SK-N-SH treated with all-trans-retinoic acid at 6 μM for 48 hours (cell line): ENCODE measurements around the gene ZACN.
A peak's percentile ranks its signal among the peaks of the same experiment; 100 is the strongest.

Source experiments
- ATAC-seq: fragments of 200-7000 bp; cut with Tn5 transposase; 3 replicates; pipeline ENCODE4 v1.9.1; 2020; ENCODE audit warnings: mild to moderate bottlenecking, moderate library complexity
- ARNTL ChIP-seq: fragments of 450-650 bp; formaldehyde crosslinking; IDR thresholded peaks from 2 replicates; pipeline ENCODE4 v1.5.0; 2020; ENCODE audit warnings: low read depth, mild to moderate bottlenecking, moderate library complexity, borderline replicate concordance
- BACH2 ChIP-seq: fragments of 250-450 bp; sonication (Bioruptor Pico); IDR thresholded peaks from 2 replicates; pipeline ENCODE4 v1.9.0; 2021; ENCODE audit warnings: mild to moderate bottlenecking, borderline replicate concordance
- CSDC2 ChIP-seq: fragments of 250-450 bp; sonication (Bioruptor Pico); IDR thresholded peaks from 2 replicates; pipeline ENCODE4 v1.5.0; 2020; ENCODE audit warnings: mild to moderate bottlenecking, moderate library complexity
- CSRNP3 ChIP-seq: fragments of 250-450 bp; sonication (Bioruptor Pico); IDR thresholded peaks from 2 replicates; pipeline ENCODE4 v1.5.1; 2021; ENCODE audit warnings: mild to moderate bottlenecking, moderate library complexity
- ESRRG ChIP-seq: fragments of 250-450 bp; sonication (Bioruptor Pico); IDR thresholded peaks from 2 replicates; pipeline ENCODE4 v1.6.1; 2021; ENCODE audit warnings: mild to moderate bottlenecking
- GLIS3 ChIP-seq: fragments of 250-450 bp; sonication (Bioruptor Pico); IDR thresholded peaks from 2 replicates; pipeline ENCODE4 v1.5.0; 2020; ENCODE audit warnings: mild to moderate bottlenecking, moderate library complexity
- ISL1 ChIP-seq: fragments of 250-450 bp; sonication (Bioruptor Pico); IDR thresholded peaks from 2 replicates; pipeline ENCODE4 v2.1.2; 2022; ENCODE audit warnings: mild to moderate bottlenecking, moderate library complexity
- OSR1 ChIP-seq: fragments of 250-450 bp; sonication (Bioruptor Pico); IDR thresholded peaks from 2 replicates; pipeline ENCODE4 v1.8.0; 2022; ENCODE audit warnings: moderate library complexity, mild to moderate bottlenecking, inconsistent platforms
- PPARA ChIP-seq: fragments of 250-450 bp; sonication (Bioruptor Pico); IDR thresholded peaks from 2 replicates; pipeline ENCODE4 v1.5.0; 2020; ENCODE audit warnings: mild to moderate bottlenecking, borderline replicate concordance
- RARB ChIP-seq: fragments of 250-450 bp; sonication (Bioruptor Pico); IDR thresholded peaks from 2 replicates; pipeline ENCODE4 v1.8.0; 2021; ENCODE audit warnings: mild to moderate bottlenecking, moderate library complexity
- SNAI2 ChIP-seq: fragments of 250-450 bp; sonication (Bioruptor Pico); IDR thresholded peaks from 2 replicates; pipeline ENCODE4 v1.5.0; 2020; ENCODE audit warnings: mild to moderate bottlenecking, moderate library complexity
- TCF4 ChIP-seq: fragments of 250-450 bp; sonication (Bioruptor Pico); IDR thresholded peaks from 2 replicates; pipeline ENCODE4 v1.8.0; 2021; ENCODE audit warnings: mild to moderate bottlenecking, moderate library complexity, borderline replicate concordance
- TOX ChIP-seq: fragments of 250-450 bp; sonication (Bioruptor Pico); IDR thresholded peaks from 2 replicates; pipeline ENCODE4 v1.8.0; 2021; ENCODE audit warnings: mild to moderate bottlenecking, moderate library complexity, borderline replicate concordance
- ZC3H10 ChIP-seq: fragments of 250-450 bp; sonication (Bioruptor Pico); IDR thresholded peaks from 2 replicates; pipeline ENCODE4 v1.5.1; 2021; ENCODE audit warnings: mild to moderate bottlenecking, moderate library complexity
- ZFP3 ChIP-seq: fragments of 250-450 bp; sonication (Bioruptor Pico); IDR thresholded peaks from 2 replicates; pipeline ENCODE4 v1.5.0; 2020; ENCODE audit warnings: mild to moderate bottlenecking, moderate library complexity
- ZFP30 ChIP-seq: fragments of 450-650 bp; formaldehyde crosslinking; IDR thresholded peaks from 2 replicates; pipeline ENCODE4 v1.5.0; 2022; ENCODE audit warnings: mild to moderate bottlenecking, moderate library complexity
- ZNF565 ChIP-seq: fragments of 450-650 bp; formaldehyde crosslinking; conservative IDR thresholded peaks from 2 replicates; pipeline ENCODE4 v1.5.0; 2020; ENCODE audit warnings: low read depth, mild to moderate bottlenecking, moderate library complexity
- ZNF70 ChIP-seq: fragments of 450-650 bp; formaldehyde crosslinking; IDR thresholded peaks from 2 replicates; pipeline ENCODE4 v1.5.0; 2020; ENCODE audit warnings: mild to moderate bottlenecking, moderate library complexity
- ZNF8 ChIP-seq: fragments of 450-650 bp; formaldehyde crosslinking; IDR thresholded peaks from 2 replicates; pipeline ENCODE4 v1.5.0; 2020; ENCODE audit warnings: mild to moderate bottlenecking, moderate library complexity
- TF ChIP-seq, protein P1 (sequence below): fragments of 250-450 bp; sonication (Bioruptor Pico); IDR thresholded peaks from 2 replicates; pipeline ENCODE4 v1.8.0; 2021; ENCODE audit warnings: low read depth, mild to moderate bottlenecking, moderate library complexity, borderline replicate concordance
- TF ChIP-seq, protein P2 (sequence below): fragments of 250-450 bp; sonication (Bioruptor Pico); IDR thresholded peaks from 2 replicates; pipeline ENCODE4 v1.8.0; 2020; ENCODE audit warnings: mild to moderate bottlenecking, moderate library complexity, borderline replicate concordance
- TF ChIP-seq, protein P3 (sequence below): fragments of 250-450 bp; sonication (Bioruptor Pico); IDR thresholded peaks from 2 replicates; pipeline ENCODE4 v1.5.1; 2020; ENCODE audit warnings: low read depth, mild to moderate bottlenecking, moderate library complexity
- TF ChIP-seq, protein P4 (sequence below): fragments of 250-450 bp; sonication (Bioruptor Pico); IDR thresholded peaks from 2 replicates; pipeline ENCODE4 v1.5.0; 2020; ENCODE audit warnings: mild to moderate bottlenecking, moderate library complexity

The ZACN gene

DNA sequence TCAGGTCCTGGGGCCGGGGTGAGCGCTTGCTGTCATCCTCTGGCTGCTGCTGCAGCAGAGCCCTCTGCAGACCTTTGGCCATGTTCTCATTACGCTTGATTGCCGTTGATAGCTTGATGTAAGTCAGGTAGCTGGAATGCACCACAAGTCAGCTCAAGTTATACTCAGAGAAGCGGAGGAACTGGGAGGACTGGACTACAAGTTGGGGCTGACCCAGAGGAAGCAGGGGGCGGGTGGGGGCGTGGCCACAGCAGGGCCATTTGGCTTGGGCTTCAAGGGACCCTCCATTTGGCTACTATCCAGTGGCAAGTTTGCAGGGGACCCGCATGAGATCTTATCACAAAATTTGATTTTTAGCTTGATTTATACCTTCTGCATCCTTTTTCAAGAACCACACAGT lies 32.9 kb upstream of the ZACN start:
- TF ChIP-seq ZFP3 (no peak), BACH2 (no peak), TOX (CRISPR knock-in tag) (no peak), PPARA (CRISPR knock-in tag) (no peak), GLIS3 (no peak), ESRRG (CRISPR knock-in tag) (no peak), CSDC2 (CRISPR knock-in tag) (no peak), ZNF565 (no peak)
- TF ChIP-seq, protein P1, sequence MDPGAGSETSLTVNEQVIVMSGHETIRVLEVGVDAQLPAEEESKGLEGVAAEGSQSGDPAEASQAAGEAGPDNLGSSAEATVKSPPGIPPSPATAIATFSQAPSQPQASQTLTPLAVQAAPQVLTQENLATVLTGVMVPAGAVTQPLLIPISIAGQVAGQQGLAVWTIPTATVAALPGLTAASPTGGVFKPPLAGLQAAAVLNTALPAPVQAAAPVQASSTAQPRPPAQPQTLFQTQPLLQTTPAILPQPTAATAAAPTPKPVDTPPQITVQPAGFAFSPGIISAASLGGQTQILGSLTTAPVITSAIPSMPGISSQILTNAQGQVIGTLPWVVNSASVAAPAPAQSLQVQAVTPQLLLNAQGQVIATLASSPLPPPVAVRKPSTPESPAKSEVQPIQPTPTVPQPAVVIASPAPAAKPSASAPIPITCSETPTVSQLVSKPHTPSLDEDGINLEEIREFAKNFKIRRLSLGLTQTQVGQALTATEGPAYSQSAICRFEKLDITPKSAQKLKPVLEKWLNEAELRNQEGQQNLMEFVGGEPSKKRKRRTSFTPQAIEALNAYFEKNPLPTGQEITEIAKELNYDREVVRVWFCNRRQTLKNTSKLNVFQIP = no peak
- TF ChIP-seq, protein P2, sequence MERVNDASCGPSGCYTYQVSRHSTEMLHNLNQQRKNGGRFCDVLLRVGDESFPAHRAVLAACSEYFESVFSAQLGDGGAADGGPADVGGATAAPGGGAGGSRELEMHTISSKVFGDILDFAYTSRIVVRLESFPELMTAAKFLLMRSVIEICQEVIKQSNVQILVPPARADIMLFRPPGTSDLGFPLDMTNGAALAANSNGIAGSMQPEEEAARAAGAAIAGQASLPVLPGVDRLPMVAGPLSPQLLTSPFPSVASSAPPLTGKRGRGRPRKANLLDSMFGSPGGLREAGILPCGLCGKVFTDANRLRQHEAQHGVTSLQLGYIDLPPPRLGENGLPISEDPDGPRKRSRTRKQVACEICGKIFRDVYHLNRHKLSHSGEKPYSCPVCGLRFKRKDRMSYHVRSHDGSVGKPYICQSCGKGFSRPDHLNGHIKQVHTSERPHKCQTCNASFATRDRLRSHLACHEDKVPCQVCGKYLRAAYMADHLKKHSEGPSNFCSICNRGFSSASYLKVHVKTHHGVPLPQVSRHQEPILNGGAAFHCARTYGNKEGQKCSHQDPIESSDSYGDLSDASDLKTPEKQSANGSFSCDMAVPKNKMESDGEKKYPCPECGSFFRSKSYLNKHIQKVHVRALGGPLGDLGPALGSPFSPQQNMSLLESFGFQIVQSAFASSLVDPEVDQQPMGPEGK (CRISPR knock-in tag) = no peak
- TF ChIP-seq, protein P3, sequence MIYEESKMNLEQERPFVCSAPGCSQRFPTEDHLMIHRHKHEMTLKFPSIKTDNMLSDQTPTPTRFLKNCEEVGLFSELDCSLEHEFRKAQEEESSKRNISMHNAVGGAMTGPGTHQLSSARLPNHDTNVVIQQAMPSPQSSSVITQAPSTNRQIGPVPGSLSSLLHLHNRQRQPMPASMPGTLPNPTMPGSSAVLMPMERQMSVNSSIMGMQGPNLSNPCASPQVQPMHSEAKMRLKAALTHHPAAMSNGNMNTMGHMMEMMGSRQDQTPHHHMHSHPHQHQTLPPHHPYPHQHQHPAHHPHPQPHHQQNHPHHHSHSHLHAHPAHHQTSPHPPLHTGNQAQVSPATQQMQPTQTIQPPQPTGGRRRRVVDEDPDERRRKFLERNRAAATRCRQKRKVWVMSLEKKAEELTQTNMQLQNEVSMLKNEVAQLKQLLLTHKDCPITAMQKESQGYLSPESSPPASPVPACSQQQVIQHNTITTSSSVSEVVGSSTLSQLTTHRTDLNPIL (CRISPR knock-in tag) = no peak
- no peak for ATAC-seq

- TF ChIP-seq ESRRG (CRISPR knock-in tag) = no peak
- TF ChIP-seq CSRNP3 (CRISPR knock-in tag) = no peak
- TF ChIP-seq, protein P4, sequence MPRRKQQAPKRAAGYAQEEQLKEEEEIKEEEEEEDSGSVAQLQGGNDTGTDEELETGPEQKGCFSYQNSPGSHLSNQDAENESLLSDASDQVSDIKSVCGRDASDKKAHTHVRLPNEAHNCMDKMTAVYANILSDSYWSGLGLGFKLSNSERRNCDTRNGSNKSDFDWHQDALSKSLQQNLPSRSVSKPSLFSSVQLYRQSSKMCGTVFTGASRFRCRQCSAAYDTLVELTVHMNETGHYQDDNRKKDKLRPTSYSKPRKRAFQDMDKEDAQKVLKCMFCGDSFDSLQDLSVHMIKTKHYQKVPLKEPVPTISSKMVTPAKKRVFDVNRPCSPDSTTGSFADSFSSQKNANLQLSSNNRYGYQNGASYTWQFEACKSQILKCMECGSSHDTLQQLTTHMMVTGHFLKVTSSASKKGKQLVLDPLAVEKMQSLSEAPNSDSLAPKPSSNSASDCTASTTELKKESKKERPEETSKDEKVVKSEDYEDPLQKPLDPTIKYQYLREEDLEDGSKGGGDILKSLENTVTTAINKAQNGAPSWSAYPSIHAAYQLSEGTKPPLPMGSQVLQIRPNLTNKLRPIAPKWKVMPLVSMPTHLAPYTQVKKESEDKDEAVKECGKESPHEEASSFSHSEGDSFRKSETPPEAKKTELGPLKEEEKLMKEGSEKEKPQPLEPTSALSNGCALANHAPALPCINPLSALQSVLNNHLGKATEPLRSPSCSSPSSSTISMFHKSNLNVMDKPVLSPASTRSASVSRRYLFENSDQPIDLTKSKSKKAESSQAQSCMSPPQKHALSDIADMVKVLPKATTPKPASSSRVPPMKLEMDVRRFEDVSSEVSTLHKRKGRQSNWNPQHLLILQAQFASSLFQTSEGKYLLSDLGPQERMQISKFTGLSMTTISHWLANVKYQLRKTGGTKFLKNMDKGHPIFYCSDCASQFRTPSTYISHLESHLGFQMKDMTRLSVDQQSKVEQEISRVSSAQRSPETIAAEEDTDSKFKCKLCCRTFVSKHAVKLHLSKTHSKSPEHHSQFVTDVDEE (CRISPR knock-in tag) = no peak
- TF ChIP-seq ZNF70 (CRISPR knock-in tag) = no peak
- TF ChIP-seq PPARA (CRISPR knock-in tag) = no peak
- no peak for TF ChIP-seq ZFP30 (CRISPR knock-in tag)
- TF ChIP-seq ARNTL (CRISPR knock-in tag) = no peak
- no peak for TF ChIP-seq ZC3H10
- no peak for TF ChIP-seq OSR1
- no peak for TF ChIP-seq CSDC2 (CRISPR knock-in tag)
- TF ChIP-seq ISL1 (CRISPR knock-in tag) = no peak
- TF ChIP-seq ZFP3 = no peak
- no peak for TF ChIP-seq SNAI2 (CRISPR knock-in tag)
- TF ChIP-seq ZNF565 = no peak
- TF ChIP-seq TOX (CRISPR knock-in tag) = no peak
- no peak for TF ChIP-seq RARB (CRISPR knock-in tag)
- no peak for TF ChIP-seq TCF4 (CRISPR knock-in tag)
- no peak for TF ChIP-seq ZNF8 (CRISPR knock-in tag)
- peak; percentile 6; the same call in 1 of the 3 replicates for ATAC-seq
Observed at GRCh38 chr17:76048025-76048605, 30.9 kb upstream of the ZACN start.

DNA sequence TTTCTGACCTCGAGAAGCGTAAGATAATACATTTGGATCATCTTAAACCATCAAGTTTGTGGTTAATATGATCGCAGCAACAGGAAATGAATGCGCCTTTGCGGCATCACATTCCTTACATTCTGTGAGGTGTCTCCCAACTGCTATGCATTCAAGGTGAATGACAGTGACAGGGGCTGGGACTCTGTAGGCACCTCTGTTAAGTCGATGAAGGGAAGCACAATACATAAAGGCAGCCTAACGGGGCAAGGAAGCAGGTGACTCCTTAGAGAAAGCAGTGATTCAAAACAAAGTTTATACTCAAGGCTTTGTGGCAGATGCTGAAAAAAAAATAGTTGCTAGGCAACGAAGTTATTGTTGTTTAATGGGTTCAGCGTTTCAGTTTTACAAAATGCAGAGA lies 30.3 kb upstream of the ZACN start:
- peak; percentile 72 for ATAC-seq
- TF ChIP-seq GLIS3 (no peak), TCF4 (CRISPR knock-in tag) (no peak), SNAI2 (CRISPR knock-in tag) (no peak), ZFP3 (no peak), CSDC2 (CRISPR knock-in tag) (no peak), ISL1 (CRISPR knock-in tag) (no peak), TOX (CRISPR knock-in tag) (no peak), ESRRG (CRISPR knock-in tag) (no peak), RARB (CRISPR knock-in tag) (no peak), CSRNP3 (CRISPR knock-in tag) (no peak)
- TF ChIP-seq, protein P2 (CRISPR knock-in tag) = no peak
- TF ChIP-seq, protein P3 (CRISPR knock-in tag) = no peak
